ENCODE results near the gene ULBP1. TPM values are rescaled to one million over a fixed set of nuclear protein-coding genes. Genes with fewer than 3 reads are reported as not detected.

The ULBP1 gene
- total and polyA plus RNA-seq, 4 donors = 0.59 to 6.2 (median 1.8) TPM

DNA sequence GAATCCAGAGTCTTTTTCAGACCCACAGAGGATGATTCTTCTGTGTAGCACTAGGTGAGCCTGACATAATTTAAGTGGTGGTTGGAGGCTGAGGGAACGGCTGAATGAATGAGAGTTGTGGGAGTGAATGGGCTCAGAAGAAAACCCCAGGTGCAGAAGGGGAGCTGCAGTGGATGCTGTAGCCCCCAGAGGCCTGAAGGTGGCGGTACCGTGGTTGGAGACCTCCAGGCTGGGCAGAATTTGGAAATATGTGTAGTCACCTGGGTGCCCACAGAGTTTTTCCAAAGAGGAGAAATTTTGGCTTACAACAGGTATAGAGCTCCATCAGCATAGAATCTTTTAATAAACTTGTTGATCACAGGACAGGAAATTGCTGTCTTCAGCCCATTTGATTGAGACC, 34.3 kb upstream of the ULBP1 start:
- Histone ChIP-seq H3K9me3 (ENCODE audit: control insufficient read depth in 4 of 4, insufficient read depth in 3 of 4, low read length in 3 of 4) (no peaks in the 10 kb centered on the region), H3K9ac (ENCODE audit: insufficient read depth in 1 of 2, low read length in 2 of 2) (no peak overlapping the region), H3K4me1 (ENCODE audit: control insufficient read depth in 5 of 5, insufficient read depth in 5 of 5, low read length in 5 of 5) (peaks cover 0 to 9% (median 0%) of the 10 kb centered on the region in 5 donors), H3K27ac (ENCODE audit: low read depth in 1 of 2, low read length in 1 of 2) (no peak overlapping the region), H3K4me3 (no peak overlapping the region), H3K27me3 (ENCODE audit: control insufficient read depth in 3 of 3, insufficient read depth in 3 of 3, low read length in 2 of 3) (peaks cover 0 to 36% (median 33%) of the 10 kb centered on the region in 3 donors), H3K36me3 (ENCODE audit: control insufficient read depth in 4 of 4, insufficient read depth in 4 of 4, low read length in 4 of 4) (no peaks in the 10 kb centered on the region)
- DNase-seq (no peak), ATAC-seq (ENCODE audit: insufficient read depth, low FRiP score) (no peak)
- WGBS, 2 donors = 5 to 14% methylated on average over 3 of the region's 3 CpGs
- TF ChIP-seq, protein P1, sequence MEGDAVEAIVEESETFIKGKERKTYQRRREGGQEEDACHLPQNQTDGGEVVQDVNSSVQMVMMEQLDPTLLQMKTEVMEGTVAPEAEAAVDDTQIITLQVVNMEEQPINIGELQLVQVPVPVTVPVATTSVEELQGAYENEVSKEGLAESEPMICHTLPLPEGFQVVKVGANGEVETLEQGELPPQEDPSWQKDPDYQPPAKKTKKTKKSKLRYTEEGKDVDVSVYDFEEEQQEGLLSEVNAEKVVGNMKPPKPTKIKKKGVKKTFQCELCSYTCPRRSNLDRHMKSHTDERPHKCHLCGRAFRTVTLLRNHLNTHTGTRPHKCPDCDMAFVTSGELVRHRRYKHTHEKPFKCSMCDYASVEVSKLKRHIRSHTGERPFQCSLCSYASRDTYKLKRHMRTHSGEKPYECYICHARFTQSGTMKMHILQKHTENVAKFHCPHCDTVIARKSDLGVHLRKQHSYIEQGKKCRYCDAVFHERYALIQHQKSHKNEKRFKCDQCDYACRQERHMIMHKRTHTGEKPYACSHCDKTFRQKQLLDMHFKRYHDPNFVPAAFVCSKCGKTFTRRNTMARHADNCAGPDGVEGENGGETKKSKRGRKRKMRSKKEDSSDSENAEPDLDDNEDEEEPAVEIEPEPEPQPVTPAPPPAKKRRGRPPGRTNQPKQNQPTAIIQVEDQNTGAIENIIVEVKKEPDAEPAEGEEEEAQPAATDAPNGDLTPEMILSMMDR (IDR thresholded peaks at IDR 0.05; ENCODE audit: control extremely low read depth, extremely low read depth) = no peak

GRCh38 chr6:149931501-149931900, 32.2 kb upstream of the ULBP1 start:
- H3K9ac ChIP-seq (ENCODE audit: insufficient read depth in 1 of 2, low read length in 2 of 2) = no peak overlapping the region
- H3K27me3 ChIP-seq (ENCODE audit: control insufficient read depth in 3 of 3, insufficient read depth in 3 of 3, low read length in 2 of 3) = peaks cover 0 to 55% (median 52%) of the 10 kb centered on the region in 3 donors
- 67 to 75% methylated on average over 6 of the region's 6 CpGs for WGBS, 2 donors
- H3K4me3 ChIP-seq = no peak overlapping the region
- no peak overlapping the region for H3K27ac ChIP-seq (ENCODE audit: low read depth in 1 of 2, low read length in 1 of 2)
- H3K4me1 ChIP-seq (ENCODE audit: control insufficient read depth in 5 of 5, insufficient read depth in 5 of 5, low read length in 5 of 5) = no peaks in the 10 kb centered on the region
- TF ChIP-seq, protein P1 (IDR thresholded peaks at IDR 0.05; ENCODE audit: control extremely low read depth, extremely low read depth) = no peak
- H3K9me3 ChIP-seq (ENCODE audit: control insufficient read depth in 4 of 4, insufficient read depth in 3 of 4, low read length in 3 of 4) = peaks cover 0 to 2% (median 0%) of the 10 kb centered on the region in 4 donors
- DNase-seq = no peak
- ATAC-seq (ENCODE audit: insufficient read depth, low FRiP score) = no peak
- H3K36me3 ChIP-seq (ENCODE audit: control insufficient read depth in 4 of 4, insufficient read depth in 4 of 4, low read length in 4 of 4) = no peaks in the 10 kb centered on the region

- Histone ChIP-seq H3K27me3 (ENCODE audit: control insufficient read depth in 3 of 3, insufficient read depth in 3 of 3, low read length in 2 of 3) (peaks cover 0 to 68% (median 63%) of the 10 kb centered on the region in 3 donors), H3K9ac (ENCODE audit: insufficient read depth in 1 of 2, low read length in 2 of 2) (no peak overlapping the region), H3K4me3 (no peak overlapping the region), H3K4me1 (ENCODE audit: control insufficient read depth in 5 of 5, insufficient read depth in 5 of 5, low read length in 5 of 5) (no peaks in the 10 kb centered on the region), H3K27ac (ENCODE audit: low read depth in 1 of 2, low read length in 1 of 2) (no peak overlapping the region), H3K9me3 (ENCODE audit: control insufficient read depth in 4 of 4, insufficient read depth in 3 of 4, low read length in 3 of 4) (peaks cover 0 to 2% (median 0%) of the 10 kb centered on the region in 4 donors), H3K36me3 (ENCODE audit: control insufficient read depth in 4 of 4, insufficient read depth in 4 of 4, low read length in 4 of 4) (no peaks in the 10 kb centered on the region)
- ATAC-seq (ENCODE audit: insufficient read depth, low FRiP score) (no peak), DNase-seq (no peak)
- WGBS, 2 donors = 52 to 58% methylated on average over 5 of the region's 5 CpGs
- TF ChIP-seq, protein P1 (IDR thresholded peaks at IDR 0.05; ENCODE audit: control extremely low read depth, extremely low read depth) = no peak
These were observed 30.7 kb upstream of the ULBP1 start for GRCh38 chr6:149933036-149933435.

DNA sequence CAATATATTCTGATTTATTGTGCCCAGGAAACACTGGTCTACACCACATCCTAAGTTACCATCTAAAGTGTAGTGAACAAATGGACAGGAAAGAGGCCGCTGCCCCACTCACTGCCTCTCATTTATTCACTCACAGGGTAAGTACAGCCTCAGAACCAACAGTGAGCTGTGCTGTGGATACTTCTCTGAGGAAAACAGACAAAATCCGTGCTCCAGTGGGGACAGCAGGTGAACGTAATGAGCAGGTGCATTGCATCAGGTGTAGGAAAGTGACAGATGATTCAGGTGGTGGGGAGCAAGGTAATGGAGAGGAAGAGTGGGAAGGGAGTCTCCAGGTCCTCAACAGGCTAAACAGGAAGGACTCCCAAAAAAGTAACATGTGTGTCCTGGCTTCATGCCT, 30.3 kb upstream of the ULBP1 start:
- Histone ChIP-seq H3K9ac (ENCODE audit: insufficient read depth in 1 of 2, low read length in 2 of 2) (no peak overlapping the region), H3K36me3 (ENCODE audit: control insufficient read depth in 4 of 4, insufficient read depth in 4 of 4, low read length in 4 of 4) (no peaks in the 10 kb centered on the region), H3K4me1 (ENCODE audit: control insufficient read depth in 5 of 5, insufficient read depth in 5 of 5, low read length in 5 of 5) (peaks cover 0 to 4% (median 0%) of the 10 kb centered on the region in 5 donors), H3K27ac (ENCODE audit: low read depth in 1 of 2, low read length in 1 of 2) (no peak overlapping the region), H3K9me3 (ENCODE audit: control insufficient read depth in 4 of 4, insufficient read depth in 3 of 4, low read length in 3 of 4) (peaks cover 0 to 2% (median 0%) of the 10 kb centered on the region in 4 donors), H3K4me3 (no peak overlapping the region), H3K27me3 (ENCODE audit: control insufficient read depth in 3 of 3, insufficient read depth in 3 of 3, low read length in 2 of 3) (peaks cover 0 to 72% (median 63%) of the 10 kb centered on the region in 3 donors)
- TF ChIP-seq, protein P1 (IDR thresholded peaks at IDR 0.05; ENCODE audit: control extremely low read depth, extremely low read depth) = no peak
- no peak for ATAC-seq (ENCODE audit: insufficient read depth, low FRiP score)
- WGBS, 2 donors = 30 to 33% methylated on average over 3 of the region's 3 CpGs
- DNase-seq = no peak
